Loucy (cell line): Measurements from ENCODE around the gene CUL3.

Experiments
- H2AFZ ChIP-seq: fragments of 200-600 bp; sonication (generic); 2 replicates; pipeline ENCODE4 v1.6.0; 2016; ENCODE audit warnings: antibody characterized with exemption, mild to moderate bottlenecking, low read length, moderate library complexity
- H3F3A ChIP-seq: fragments of 200-600 bp; 2 replicates; pipeline ENCODE4 v1.6.0; 2016; ENCODE audit warnings: antibody characterized with exemption, low read depth, mild to moderate bottlenecking
- H3K27me3 ChIP-seq: fragments of 200-600 bp; sonication (generic); 2 replicates; pipeline ENCODE4 v1.6.1; 2014; ENCODE audit warnings: low read length, mild to moderate bottlenecking; ENCODE audit not compliant: insufficient read depth, poor library complexity, severe bottlenecking
- H3K36me3 ChIP-seq: fragments of 200-600 bp; sonication (generic); 2 replicates; pipeline ENCODE4 v1.6.1; 2016; ENCODE audit warnings: low read length; ENCODE audit not compliant: insufficient read depth
- H3K4me1 ChIP-seq: fragments of 200-600 bp; sonication (generic); 2 replicates; pipeline ENCODE4 v1.5.1; 2014; ENCODE audit warnings: low read length, mild to moderate bottlenecking; ENCODE audit not compliant: insufficient read depth, poor library complexity, severe bottlenecking
- H3K4me2 ChIP-seq: fragments of 200-600 bp; sonication (generic); 2 replicates; pipeline ENCODE4 v1.6.0; 2014; ENCODE audit warnings: antibody characterized with exemption, low read length, low read depth, mild to moderate bottlenecking; ENCODE audit not compliant: poor library complexity, severe bottlenecking
- H3K4me3 ChIP-seq: fragments of 200-600 bp; sonication (generic); 2 replicates; pipeline ENCODE4 v1.5.1; 2014; ENCODE audit warnings: low read length, mild to moderate bottlenecking, mixed read lengths; ENCODE audit not compliant: poor library complexity, severe bottlenecking
- H3K79me2 ChIP-seq: fragments of 200-600 bp; sonication (generic); 2 replicates; pipeline ENCODE4 v1.6.1; 2014; ENCODE audit warnings: low read length; ENCODE audit not compliant: insufficient read depth
- H3K9ac ChIP-seq: fragments of 200-600 bp; sonication (generic); 2 replicates; pipeline ENCODE4 v1.6.0; 2014; ENCODE audit warnings: mild to moderate bottlenecking, low read depth, low read length, moderate library complexity; ENCODE audit not compliant: poor library complexity, severe bottlenecking
- H3K9me2 ChIP-seq: fragments of 200-600 bp; sonication (generic); replicated peaks from 2 replicates; pipeline ENCODE4 v1.6.1; 2016; ENCODE audit warnings: low read depth, low read length, mixed read lengths
- H3K9me3 ChIP-seq: fragments of 200-600 bp; sonication (generic); 2 replicates; pipeline ENCODE4 v1.6.1; 2014; ENCODE audit warnings: mild to moderate bottlenecking, antibody characterized with exemption, low read length, low read depth; ENCODE audit not compliant: insufficient read depth
- H4K20me1 ChIP-seq: fragments of 200-600 bp; sonication (generic); 2 replicates; pipeline ENCODE4 v1.6.0; 2014; ENCODE audit warnings: antibody characterized with exemption, low read length, mild to moderate bottlenecking; ENCODE audit not compliant: insufficient read depth, poor library complexity, severe bottlenecking
- EZH2phosphoT487 ChIP-seq: fragments of 200-600 bp; IDR thresholded peaks from 2 replicates; pipeline ENCODE4 v1.6.1; 2018; ENCODE audit warnings: antibody characterized with exemption, mild to moderate bottlenecking, moderate library complexity, borderline replicate concordance
- TF ChIP-seq, protein P1 (sequence below): fragments of 200-600 bp; sonication (generic); conservative IDR thresholded peaks from 2 replicates; pipeline ENCODE4 v1.5.1; 2014; ENCODE audit warnings: mild to moderate bottlenecking, antibody characterized with exemption, low read length

Gene CUL3

DNA sequence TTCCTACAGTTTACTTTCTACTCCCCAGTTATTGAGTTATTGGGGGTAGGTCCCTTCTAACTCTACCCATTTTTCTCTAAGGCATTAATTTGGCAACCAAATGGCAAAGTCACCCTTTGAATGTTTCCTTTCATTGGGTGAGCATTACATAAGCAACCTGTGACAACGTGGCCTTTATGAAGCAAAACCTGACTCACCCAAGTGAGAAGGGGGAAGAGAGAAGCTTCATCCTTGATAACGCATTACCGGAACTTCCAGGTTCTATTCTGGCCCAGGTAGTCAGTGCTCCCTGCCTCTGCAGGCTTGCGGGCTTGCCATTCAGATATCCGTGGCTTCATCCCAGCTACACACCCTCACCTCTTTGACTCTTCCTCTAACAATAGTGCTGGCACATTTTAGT lies 144.2 kb downstream of the CUL3 start:
- no peak overlapping the region for H2AFZ ChIP-seq
- no peak overlapping the region for H3K9ac ChIP-seq
- no peak overlapping the region for H3K4me2 ChIP-seq
- H3K79me2 ChIP-seq: no peaks in the 10 kb centered on the region
- no peak for TF ChIP-seq EZH2phosphoT487
- TF ChIP-seq, protein P1, sequence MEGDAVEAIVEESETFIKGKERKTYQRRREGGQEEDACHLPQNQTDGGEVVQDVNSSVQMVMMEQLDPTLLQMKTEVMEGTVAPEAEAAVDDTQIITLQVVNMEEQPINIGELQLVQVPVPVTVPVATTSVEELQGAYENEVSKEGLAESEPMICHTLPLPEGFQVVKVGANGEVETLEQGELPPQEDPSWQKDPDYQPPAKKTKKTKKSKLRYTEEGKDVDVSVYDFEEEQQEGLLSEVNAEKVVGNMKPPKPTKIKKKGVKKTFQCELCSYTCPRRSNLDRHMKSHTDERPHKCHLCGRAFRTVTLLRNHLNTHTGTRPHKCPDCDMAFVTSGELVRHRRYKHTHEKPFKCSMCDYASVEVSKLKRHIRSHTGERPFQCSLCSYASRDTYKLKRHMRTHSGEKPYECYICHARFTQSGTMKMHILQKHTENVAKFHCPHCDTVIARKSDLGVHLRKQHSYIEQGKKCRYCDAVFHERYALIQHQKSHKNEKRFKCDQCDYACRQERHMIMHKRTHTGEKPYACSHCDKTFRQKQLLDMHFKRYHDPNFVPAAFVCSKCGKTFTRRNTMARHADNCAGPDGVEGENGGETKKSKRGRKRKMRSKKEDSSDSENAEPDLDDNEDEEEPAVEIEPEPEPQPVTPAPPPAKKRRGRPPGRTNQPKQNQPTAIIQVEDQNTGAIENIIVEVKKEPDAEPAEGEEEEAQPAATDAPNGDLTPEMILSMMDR: no peak
- H3K27me3 ChIP-seq: no peaks in the 10 kb centered on the region
- no peaks in the 10 kb centered on the region for H3K36me3 ChIP-seq
- H4K20me1 ChIP-seq: no peaks in the 10 kb centered on the region
- no peaks in the 10 kb centered on the region for H3K9me3 ChIP-seq
- H3F3A ChIP-seq: no peaks in the 10 kb centered on the region
- no peak overlapping the region for H3K4me3 ChIP-seq
- peaks cover 5% of the 10 kb centered on the region for H3K4me1 ChIP-seq
- H3K9me2 ChIP-seq: no peaks in the 10 kb centered on the region

DNA sequence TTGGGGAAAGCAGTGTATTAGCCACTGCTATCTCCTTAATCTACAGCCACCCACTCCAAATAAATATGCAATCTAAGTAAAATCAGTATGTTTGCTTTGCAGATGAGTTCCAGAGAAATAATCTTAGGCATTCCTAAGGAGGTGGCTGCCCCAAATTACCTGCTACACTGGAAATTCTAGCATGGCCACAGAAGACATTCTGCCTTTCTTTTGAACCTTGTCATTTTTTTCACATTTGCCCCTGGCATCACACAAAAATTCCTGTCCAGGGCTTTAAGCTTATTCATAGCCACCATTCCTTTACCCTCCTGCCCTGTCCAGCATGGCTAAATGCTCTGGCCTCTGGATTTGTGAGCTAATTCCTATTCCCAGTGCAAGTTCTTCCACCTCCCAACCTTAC lies 146.4 kb downstream of the CUL3 start:
- no peak overlapping the region for H3K9ac ChIP-seq
- H3K9me2 ChIP-seq: no peaks in the 10 kb centered on the region
- no peaks in the 10 kb centered on the region for H3K79me2 ChIP-seq
- peaks cover 7% of the 10 kb centered on the region for H3K4me1 ChIP-seq
- H3K9me3 ChIP-seq: no peaks in the 10 kb centered on the region
- H3F3A ChIP-seq: no peaks in the 10 kb centered on the region
- no peak overlapping the region for H3K4me2 ChIP-seq
- H4K20me1 ChIP-seq: no peaks in the 10 kb centered on the region
- H3K27me3 ChIP-seq: no peaks in the 10 kb centered on the region
- H3K36me3 ChIP-seq: no peaks in the 10 kb centered on the region
- H2AFZ ChIP-seq: no peak overlapping the region
- TF ChIP-seq, protein P1: no peak
- no peak for TF ChIP-seq EZH2phosphoT487
- no peak overlapping the region for H3K4me3 ChIP-seq

GRCh38 chr2:224436634-224437033 lies 148.5 kb downstream of the CUL3 start:
- H3F3A ChIP-seq: no peaks in the 10 kb centered on the region
- no peak overlapping the region for H3K4me2 ChIP-seq
- H3K27me3 ChIP-seq: no peaks in the 10 kb centered on the region
- peaks cover 5% of the 10 kb centered on the region for H3K4me1 ChIP-seq
- H3K9me3 ChIP-seq: no peaks in the 10 kb centered on the region
- H4K20me1 ChIP-seq: no peaks in the 10 kb centered on the region
- H3K9me2 ChIP-seq: no peaks in the 10 kb centered on the region
- H3K36me3 ChIP-seq: no peaks in the 10 kb centered on the region
- H3K4me3 ChIP-seq: no peak overlapping the region
- no peak overlapping the region for H2AFZ ChIP-seq
- no peaks in the 10 kb centered on the region for H3K79me2 ChIP-seq
- H3K9ac ChIP-seq: no peak overlapping the region
- TF ChIP-seq EZH2phosphoT487: no peak
- TF ChIP-seq, protein P1: no peak
